NCI-H146 treated with DMSO at 0.1 percent for 48 hours (cell line): ENCODE measurements around the gene ZNF3.

Experiments
- DNase-seq: peaks from one replicate; lab custom pipeline; 2025; ENCODE audit not compliant: unreplicated experiment; lab: John Stamatoyannopoulos, UW

Gene ZNF3

GRCh38 chr7:100088621-100089457 lies 7.3 kb upstream of the ZNF3 start, which contains the start of gene COPS6:
TSS of gene COPS6 (plus strand) at chr7:100088969. CDS start at chr7:100088991, 22 bp downstream.
- DNase-seq = peak; percentile 36

GRCh38 chr7:100088095-100088620 lies 6.6 kb upstream of the ZNF3 start:
- DNase-seq = no peak

- DNase-seq = no peak
These were observed 5.7 kb upstream of the ZNF3 start for GRCh38 chr7:100087055-100087750.

GRCh38 chr7:100085515-100085914 lies 4.0 kb upstream of the ZNF3 start:
- no peak for DNase-seq

- DNase-seq = no peak
These were observed 1.5 kb upstream of the ZNF3 start for GRCh38 chr7:100082978-100083377.

GRCh38 chr7:100080907-100081534 lies 502 bp downstream of the ZNF3 start:
- peak; percentile 35 for DNase-seq

GRCh38 chr7:100079024-100079560 lies 2.4 kb downstream of the ZNF3 start:
- DNase-seq = no peak

GRCh38 chr7:100077205-100077604 lies 4.3 kb downstream of the ZNF3 start:
- no peak for DNase-seq

GRCh38 chr7:100075418-100075817 lies 6.1 kb downstream of the ZNF3 start:
- DNase-seq = no peak

GRCh38 chr7:100074841-100075240 lies 6.7 kb downstream of the ZNF3 start:
- DNase-seq = no peak

GRCh38 chr7:100072462-100072861 lies 9.1 kb downstream of the ZNF3 start:
- no peak for DNase-seq

- DNase-seq = no peak
These were observed 10.4 kb downstream of the ZNF3 start for GRCh38 chr7:100071018-100071723.

- DNase-seq = no peak
These were observed 11.5 kb downstream of the ZNF3 start for GRCh38 chr7:100069991-100070390.

GRCh38 chr7:100066953-100067352 lies 14.6 kb downstream of the ZNF3 start:
- peak; percentile 6 for DNase-seq

GRCh38 chr7:100065452-100066186 lies 15.9 kb downstream of the ZNF3 start:
- DNase-seq = no peak

GRCh38 chr7:100064162-100064561 lies 17.4 kb downstream of the ZNF3 start:
- DNase-seq = no peak

GRCh38 chr7:100063376-100063775 lies 18.1 kb downstream of the ZNF3 start:
- no peak for DNase-seq

GRCh38 chr7:100061518-100062193 lies 19.9 kb downstream of the ZNF3 start:
- DNase-seq = no peak

- DNase-seq = no peak
These were observed 22.2 kb downstream of the ZNF3 start for GRCh38 chr7:100059251-100059739.
